A549 treated with GW870086 at 1 μM for 4 hours (cell line): ENCODE results near the gene KLHL5. TPM values are rescaled to one million over a fixed set of nuclear protein-coding genes. Genes with fewer than 3 reads are reported as not detected.

Experiments used
- total RNA-seq: library from RNA; stranded (reverse); fragments of 200-300 nt; extraction: Qiagen RNA extraction; gene quantifications from 5 replicates; pipeline ENCODE4 v1.2.3, GENCODE V29; 2022; ENCODE audit warnings: low read depth

Gene KLHL5
- 44.5 to 64.0 TPM (median 57.5 TPM) in 5 replicates for total RNA-seq

GRCh38 chr4:39062094-39062769 lies at the start of gene KLHL5:
Gene KLHL5, plus strand, starts transcription at chr4:39062232. Its CDS starts 421 bp downstream, at chr4:39062653.

GRCh38 chr4:39032218-39033085 lies 29.6 kb upstream of the KLHL5 start, which contains the start of gene TMEM156:
Gene TMEM156, minus strand, starts transcription at chr4:39032409. Its CDS starts 96 bp downstream, at chr4:39032313.

Other genes starting within 250 kb of the KLHL5 start
- gene TLR6, start 205.4 kb upstream of the KLHL5 start, total RNA-seq = 1.8 to 3.3 TPM (median 2.7 TPM) in 5 replicates
- gene FAM114A1, start 194.4 kb upstream of the KLHL5 start, total RNA-seq = 22.8 to 41.4 TPM (median 36.8 TPM) in 5 replicates
- 20.6 to 25.8 TPM (median 22.9 TPM) in 5 replicates for gene TMEM156, start 29.8 kb upstream of the KLHL5 start, total RNA-seq
- 7.1 to 8.5 TPM (median 7.8 TPM) in 5 replicates for gene WDR19, start 120.3 kb downstream of the KLHL5 start, total RNA-seq